ENCODE results near the gene EHF.

The EHF gene

GRCh38 chr11:34647532-34647931 is 26.6 kb downstream of the EHF start:
- DNase-seq: no peak

- no peak for DNase-seq
These were observed 27.1 kb downstream of the EHF start for GRCh38 chr11:34648036-34648435.

DNA sequence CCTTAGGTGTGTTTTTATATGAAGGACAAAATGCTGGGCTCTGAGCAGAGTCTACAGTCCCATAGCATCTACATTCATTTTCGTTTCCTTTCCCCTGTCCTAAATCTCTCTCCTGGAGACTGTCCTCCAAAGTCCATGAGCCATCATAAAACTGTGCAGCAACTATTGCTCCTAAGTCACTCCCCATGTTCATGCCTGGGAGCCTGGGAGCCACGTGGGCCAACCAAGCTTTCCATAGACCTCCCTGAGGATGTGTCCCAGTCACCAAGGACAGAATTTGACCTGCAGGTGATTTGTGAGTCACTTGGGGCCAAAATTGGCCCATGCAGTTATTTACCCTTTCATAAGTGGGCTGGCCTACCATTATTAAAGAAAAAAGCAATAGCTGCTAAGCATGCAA is 28.7 kb downstream of the EHF start:
- no peak for DNase-seq

GRCh38 chr11:34650528-34650927 is 29.6 kb downstream of the EHF start:
- DNase-seq: peak; percentile 84 to 91

GRCh38 chr11:34651551-34651950 is 30.7 kb downstream of the EHF start:
- no peak for DNase-seq

GRCh38 chr11:34652191-34652973 is 31.5 kb downstream of the EHF start:
- no peak for DNase-seq

- no peak for DNase-seq
These were observed 32.1 kb downstream of the EHF start for GRCh38 chr11:34653031-34653430.

DNA sequence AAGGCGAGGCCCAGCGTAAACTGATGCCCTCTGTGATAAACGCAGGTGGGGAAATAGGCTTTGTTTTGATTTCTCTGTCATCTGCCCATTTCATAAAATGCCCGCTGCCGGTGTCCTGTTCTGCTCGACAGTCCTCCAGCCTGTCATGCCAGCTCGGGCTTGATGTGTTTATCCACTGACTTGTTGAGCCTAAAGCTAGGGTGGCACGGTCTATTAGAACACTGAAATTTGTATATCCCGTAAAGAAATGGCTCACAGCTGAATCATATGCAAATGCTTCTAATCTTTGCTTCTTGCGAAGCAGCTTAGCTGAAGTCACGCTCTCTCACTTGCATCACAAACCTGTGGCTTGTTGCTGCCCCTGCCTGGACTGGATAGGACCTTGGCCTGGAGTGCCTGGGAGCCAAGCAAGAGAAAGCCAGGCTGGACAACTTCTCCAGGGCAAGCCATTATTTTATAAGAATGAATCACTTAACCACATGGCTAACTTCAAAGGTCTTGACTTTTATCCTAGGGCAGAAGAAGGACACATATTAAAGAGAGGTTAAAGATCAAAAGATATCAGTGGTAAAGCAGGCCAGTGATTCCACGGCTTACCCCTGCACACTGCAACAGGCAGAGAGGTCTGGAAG is 33.1 kb downstream of the EHF start:
- DNase-seq: peak in 1 of 2 experiments; percentile 32

GRCh38 chr11:34654483-34655334 is 33.8 kb downstream of the EHF start:
- DNase-seq: no peak

DNA sequence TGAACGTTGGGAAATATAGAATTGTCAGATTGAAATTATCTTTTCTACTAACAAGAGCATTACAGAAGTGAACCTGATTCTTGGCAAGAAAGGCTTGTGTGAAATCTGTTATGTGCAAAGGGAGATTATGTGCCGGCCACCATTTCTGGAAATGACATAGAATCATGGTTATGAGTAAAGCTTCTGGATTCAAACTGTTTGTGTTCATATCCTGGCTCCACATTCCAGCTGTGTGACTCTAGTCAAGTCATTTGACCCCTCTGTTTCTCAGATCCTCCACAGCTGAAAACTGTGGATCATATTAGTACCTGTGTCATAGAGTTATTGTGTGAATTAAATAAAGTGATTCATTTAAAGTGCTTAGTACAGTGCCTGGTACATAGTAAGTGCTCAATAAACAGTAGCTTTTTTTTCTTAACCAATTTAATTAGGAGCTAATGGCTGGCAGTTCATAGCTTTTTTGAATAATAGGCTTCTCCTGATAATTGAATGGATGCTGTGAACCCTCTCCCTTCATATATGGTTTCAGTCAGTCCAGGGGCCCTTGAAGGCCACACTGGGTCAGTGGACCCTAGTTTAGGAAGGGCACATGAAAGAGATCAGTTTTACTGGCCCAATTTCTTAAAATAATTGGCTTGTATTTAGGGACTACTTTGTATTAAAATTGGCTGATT is 34.6 kb downstream of the EHF start:
- no peak for DNase-seq

DNA sequence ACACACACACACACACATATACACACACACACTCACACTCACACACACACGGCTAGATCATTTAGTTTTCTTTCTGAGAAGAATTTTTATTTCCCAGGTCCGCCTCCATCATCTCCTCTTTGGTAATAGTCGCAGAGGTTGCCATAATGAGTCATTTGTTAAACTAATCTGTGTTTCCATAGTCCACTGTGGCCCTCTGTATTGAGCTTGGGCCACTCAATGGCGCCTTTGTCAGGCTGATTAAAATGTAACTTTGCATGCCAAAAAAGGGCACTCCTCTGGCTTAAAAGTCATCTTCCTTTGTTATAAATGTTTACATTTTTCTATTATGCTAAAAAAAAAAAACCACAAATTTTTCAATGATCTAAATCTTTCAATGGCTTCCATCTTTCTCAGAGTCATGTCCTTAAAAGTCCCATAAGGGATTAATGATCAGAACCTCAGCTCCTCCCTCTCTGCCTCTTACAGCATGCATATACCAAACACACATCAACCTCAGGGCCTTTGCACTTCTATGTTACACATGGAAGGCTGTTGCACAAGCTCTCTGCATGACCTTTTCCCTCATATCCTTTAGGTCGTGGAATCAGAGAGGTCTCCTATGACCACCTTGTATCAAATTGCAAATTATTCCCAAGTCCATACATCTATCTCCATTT is 35.3 kb downstream of the EHF start:
- no peak for DNase-seq

- DNase-seq: no peak
These were observed 37.5 kb downstream of the EHF start for GRCh38 chr11:34658071-34659015.

DNA sequence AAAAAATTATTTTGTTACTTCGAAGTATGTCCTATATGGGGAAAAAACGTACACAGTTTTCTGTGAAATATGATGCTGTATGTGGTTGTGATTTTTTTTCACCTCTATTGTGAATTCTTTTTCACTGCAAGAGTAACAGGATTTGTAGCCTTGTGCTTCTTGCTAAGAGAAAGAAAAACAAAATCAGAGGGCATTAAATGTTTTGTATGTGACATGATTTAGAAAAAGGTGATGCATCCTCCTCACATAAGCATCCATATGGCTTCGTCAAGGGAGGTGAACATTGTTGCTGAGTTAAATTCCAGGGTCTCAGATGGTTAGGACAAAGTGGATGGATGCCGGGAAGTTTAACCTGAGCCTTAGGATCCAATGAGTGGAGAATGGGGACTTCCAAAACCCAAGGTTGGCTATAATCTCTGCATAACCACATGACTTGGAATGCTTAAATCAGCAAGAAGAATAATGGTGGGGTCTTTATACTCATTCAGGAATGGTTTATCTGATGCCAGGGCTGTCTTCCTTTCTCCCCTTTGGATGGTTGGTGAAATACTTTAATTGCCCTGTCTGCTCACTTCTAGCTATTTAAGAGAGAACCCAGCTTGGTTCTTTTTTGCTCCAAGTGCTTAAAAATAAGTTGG is 38.3 kb downstream of the EHF start:
- DNase-seq: no peak

- no peak for DNase-seq
These were observed 44.4 kb downstream of the EHF start for GRCh38 chr11:34665077-34665835.

- DNase-seq: no peak
These were observed 47.1 kb downstream of the EHF start for GRCh38 chr11:34667810-34668582.

GRCh38 chr11:34668583-34669053 is 47.7 kb downstream of the EHF start:
- DNase-seq: no peak

DNA sequence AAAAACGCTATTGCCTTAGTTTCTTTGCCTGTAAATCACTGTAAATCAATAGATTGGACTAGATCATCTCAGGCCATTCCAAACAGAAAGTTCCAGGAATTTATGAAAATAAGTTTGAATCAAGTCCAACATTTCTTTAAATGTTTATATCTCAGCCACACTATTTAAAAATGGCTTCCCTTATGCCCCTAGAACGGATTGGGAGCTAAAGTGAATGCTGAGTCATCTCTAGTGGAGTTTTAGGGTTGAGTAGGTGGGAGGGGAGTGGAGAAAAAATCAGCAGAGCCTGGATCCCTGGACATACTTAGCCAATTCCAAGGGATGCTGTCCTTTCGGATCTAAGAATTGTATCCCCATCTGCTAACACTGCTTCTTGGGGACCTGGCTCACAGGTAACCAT is 48.6 kb downstream of the EHF start:
- DNase-seq: no peak

GRCh38 chr11:34671117-34671516 is 50.2 kb downstream of the EHF start:
- no peak for DNase-seq

DNA sequence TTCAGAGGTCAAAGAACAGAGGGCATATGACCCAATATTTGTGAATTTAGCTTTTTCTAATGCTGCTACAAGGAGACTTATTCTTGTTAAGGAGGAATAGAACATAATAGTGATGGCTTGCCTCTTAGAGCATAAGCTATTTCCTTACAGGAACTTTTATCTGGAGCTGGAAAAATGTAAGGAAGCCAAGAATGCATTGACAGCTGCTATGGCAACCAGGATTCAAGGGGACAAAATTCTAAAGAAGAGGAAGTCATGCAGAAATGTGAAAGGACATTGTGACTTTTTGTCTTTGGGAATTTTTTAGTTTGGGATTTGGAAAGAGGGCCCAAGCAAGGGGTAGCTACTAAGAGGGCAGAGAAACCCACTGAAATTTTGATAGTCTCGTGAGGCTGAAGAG is 51.1 kb downstream of the EHF start:
- DNase-seq: no peak
